Activated T-cell treated with anti-CD3 and anti-CD28 coated beads, Interleukin-2, amount 50 U/mL, for 24 hours (primary cell): ENCODE data around the gene NPTX2.

Experiments
- DNase-seq: peaks from one replicate; pipeline ENCODE4 v3.0.0-alpha.2; 2020
- H3K27ac Mint-ChIP-seq: 2 replicates; pipeline ENCODE4 v1.8.0; 2020; ENCODE audit warnings: mild to moderate bottlenecking, mixed read lengths
- H3K27me3 Mint-ChIP-seq: 2 replicates; pipeline ENCODE4 v1.8.0; 2020; ENCODE audit warnings: mixed read lengths
- H3K36me3 Mint-ChIP-seq: 2 replicates; pipeline ENCODE4 v1.8.0; 2020; ENCODE audit warnings: low read depth, mixed read lengths
- H3K4me1 Mint-ChIP-seq: 2 replicates; pipeline ENCODE4 v1.8.0; 2020; ENCODE audit warnings: low read depth, mixed read lengths
- H3K4me3 Mint-ChIP-seq: 2 replicates; pipeline ENCODE4 v1.8.0; 2020; ENCODE audit warnings: mild to moderate bottlenecking, moderate library complexity, mixed read lengths
- H3K9me3 Mint-ChIP-seq: 2 replicates; pipeline ENCODE4 v1.8.0; 2020; ENCODE audit warnings: mixed read lengths

Gene NPTX2

DNA sequence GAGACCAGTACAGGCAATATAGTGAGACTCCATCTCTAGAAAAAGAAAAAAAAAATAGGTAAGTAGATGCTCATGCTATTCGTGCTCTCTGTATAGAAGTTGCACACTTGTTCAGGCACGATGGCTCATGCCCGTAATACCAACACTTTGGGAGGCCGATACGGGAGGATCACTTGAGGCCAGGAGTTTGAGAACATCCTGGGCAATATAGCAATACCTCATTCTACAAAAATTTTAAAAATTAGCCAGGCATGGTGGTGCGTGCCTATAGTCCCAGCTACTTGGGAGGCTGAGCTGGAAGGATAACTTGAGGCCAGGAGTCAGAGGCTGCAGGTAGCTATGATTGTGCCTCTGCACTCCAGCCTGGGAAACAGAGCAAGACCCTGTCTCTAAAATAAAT is 17.2 kb upstream of the NPTX2 start:
- no peak overlapping the region for H3K4me3 Mint-ChIP-seq
- no peaks in the 10 kb centered on the region for H3K36me3 Mint-ChIP-seq
- no peaks in the 10 kb centered on the region for H3K9me3 Mint-ChIP-seq
- no peak for DNase-seq
- H3K27me3 Mint-ChIP-seq = peaks cover 4% of the 10 kb centered on the region
- no peaks in the 10 kb centered on the region for H3K4me1 Mint-ChIP-seq
- no peak overlapping the region for H3K27ac Mint-ChIP-seq

- H3K27ac Mint-ChIP-seq = no peak overlapping the region
- H3K9me3 Mint-ChIP-seq = peaks cover 4% of the 10 kb centered on the region
- no peaks in the 10 kb centered on the region for H3K4me1 Mint-ChIP-seq
- H3K4me3 Mint-ChIP-seq = no peak overlapping the region
- H3K36me3 Mint-ChIP-seq = no peaks in the 10 kb centered on the region
- DNase-seq = no peak
- peaks cover 4% of the 10 kb centered on the region for H3K27me3 Mint-ChIP-seq
Measured at GRCh38 chr7:98602755-98603398, 14.2 kb upstream of the NPTX2 start.

- no peaks in the 10 kb centered on the region for H3K4me1 Mint-ChIP-seq
- DNase-seq = no peak
- peaks cover 6% of the 10 kb centered on the region for H3K27me3 Mint-ChIP-seq
- H3K27ac Mint-ChIP-seq = no peak overlapping the region
- no peak overlapping the region for H3K4me3 Mint-ChIP-seq
- peaks cover 4% of the 10 kb centered on the region for H3K9me3 Mint-ChIP-seq
- H3K36me3 Mint-ChIP-seq = no peaks in the 10 kb centered on the region
Measured at GRCh38 chr7:98603399-98603788, 13.7 kb upstream of the NPTX2 start.

GRCh38 chr7:98613601-98614425 is 3.3 kb upstream of the NPTX2 start:
- Mint-ChIP-seq H3K27ac (no peak overlapping the region), H3K9me3 (peaks cover 2% of the 10 kb centered on the region), H3K27me3 (peaks cover 57% of the 10 kb centered on the region), H3K4me1 (peaks cover 1% of the 10 kb centered on the region), H3K36me3 (no peaks in the 10 kb centered on the region), H3K4me3 (no peak overlapping the region)
- DNase-seq = no peak

GRCh38 chr7:98616381-98617050 is 569 bp upstream of the NPTX2 start:
- no peak overlapping the region for H3K27ac Mint-ChIP-seq
- no peak for DNase-seq
- H3K36me3 Mint-ChIP-seq = no peaks in the 10 kb centered on the region
- no peak overlapping the region for H3K4me3 Mint-ChIP-seq
- H3K27me3 Mint-ChIP-seq = peaks cover 70% of the 10 kb centered on the region
- peaks cover 2% of the 10 kb centered on the region for H3K9me3 Mint-ChIP-seq
- peaks cover 11% of the 10 kb centered on the region for H3K4me1 Mint-ChIP-seq

GRCh38 chr7:98617960-98618418 is 904 bp downstream of the NPTX2 start:
- Mint-ChIP-seq H3K27me3 (peaks cover 77% of the 10 kb centered on the region), H3K9me3 (peaks cover 2% of the 10 kb centered on the region), H3K36me3 (no peaks in the 10 kb centered on the region), H3K4me3 (no peak overlapping the region), H3K27ac (no peak overlapping the region), H3K4me1 (peaks cover 11% of the 10 kb centered on the region)
- DNase-seq = no peak

GRCh38 chr7:98618786-98619185 is 1.7 kb downstream of the NPTX2 start:
- H3K27ac Mint-ChIP-seq = no peak overlapping the region
- H3K36me3 Mint-ChIP-seq = no peaks in the 10 kb centered on the region
- no peak for DNase-seq
- H3K4me1 Mint-ChIP-seq = peaks cover 11% of the 10 kb centered on the region
- H3K27me3 Mint-ChIP-seq = peaks cover 74% of the 10 kb centered on the region
- H3K4me3 Mint-ChIP-seq = no peak overlapping the region
- peaks cover under 1% of the 10 kb centered on the region for H3K9me3 Mint-ChIP-seq

- DNase-seq = no peak
- peaks cover 67% of the 10 kb centered on the region for H3K27me3 Mint-ChIP-seq
- no peaks in the 10 kb centered on the region for H3K9me3 Mint-ChIP-seq
- no peak overlapping the region for H3K4me3 Mint-ChIP-seq
- no peak overlapping the region for H3K27ac Mint-ChIP-seq
- no peaks in the 10 kb centered on the region for H3K36me3 Mint-ChIP-seq
- peaks cover 11% of the 10 kb centered on the region for H3K4me1 Mint-ChIP-seq
Measured at GRCh38 chr7:98619450-98620321, 2.6 kb downstream of the NPTX2 start.

GRCh38 chr7:98621573-98622482 is 4.7 kb downstream of the NPTX2 start:
- Mint-ChIP-seq H3K4me3 (no peak overlapping the region), H3K36me3 (no peaks in the 10 kb centered on the region), H3K9me3 (no peaks in the 10 kb centered on the region), H3K4me1 (peaks cover 11% of the 10 kb centered on the region), H3K27ac (no peak overlapping the region), H3K27me3 (peaks cover 50% of the 10 kb centered on the region)
- DNase-seq = no peak

DNA sequence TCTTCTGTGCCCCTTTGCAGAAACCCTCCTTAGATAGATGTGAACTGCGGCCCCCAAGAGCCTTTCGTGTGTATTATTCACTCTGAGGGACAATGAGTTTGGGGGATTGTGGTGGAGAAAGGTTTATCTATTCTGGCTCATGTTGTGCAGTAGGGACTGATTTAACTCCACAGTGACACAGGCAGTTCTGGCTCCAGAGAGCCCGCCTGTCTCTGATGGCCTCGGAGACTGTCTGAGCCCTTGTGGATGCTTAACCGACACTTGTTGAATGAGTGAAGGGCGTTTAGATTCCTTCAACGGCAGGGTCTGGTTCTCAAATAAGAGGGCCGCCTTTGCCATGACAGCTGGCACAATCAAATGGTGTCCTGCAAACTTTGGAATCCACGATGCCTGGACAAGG is 5.8 kb downstream of the NPTX2 start:
- H3K36me3 Mint-ChIP-seq = no peaks in the 10 kb centered on the region
- no peak for DNase-seq
- H3K27ac Mint-ChIP-seq = no peak overlapping the region
- H3K4me3 Mint-ChIP-seq = no peak overlapping the region
- H3K9me3 Mint-ChIP-seq = no peaks in the 10 kb centered on the region
- H3K4me1 Mint-ChIP-seq = peaks cover 11% of the 10 kb centered on the region
- peaks cover 52% of the 10 kb centered on the region for H3K27me3 Mint-ChIP-seq

DNA sequence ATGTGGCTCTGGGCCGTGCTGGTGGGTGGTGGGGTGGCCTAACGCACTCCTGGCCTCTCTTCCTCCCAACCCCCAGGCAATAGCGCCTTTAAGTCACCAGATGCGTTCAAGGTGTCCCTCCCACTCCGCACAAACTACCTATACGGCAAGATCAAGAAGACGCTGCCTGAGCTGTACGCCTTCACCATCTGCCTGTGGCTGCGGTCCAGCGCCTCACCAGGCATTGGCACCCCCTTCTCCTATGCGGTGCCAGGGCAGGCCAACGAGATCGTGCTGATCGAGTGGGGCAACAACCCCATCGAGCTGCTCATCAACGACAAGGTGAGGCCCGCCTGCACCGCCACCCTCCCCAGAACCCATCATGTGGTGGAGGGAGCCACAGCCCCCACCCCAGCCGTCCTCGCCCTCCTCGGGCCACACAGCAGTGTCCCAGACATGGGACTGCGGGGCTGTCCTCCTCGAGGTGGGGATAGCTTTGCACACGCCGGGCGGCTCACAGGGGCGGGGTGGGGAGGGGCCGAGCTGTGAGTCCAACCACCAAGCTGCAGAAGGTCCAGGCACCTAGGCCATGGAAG is 7.8 kb downstream of the NPTX2 start:
- peaks cover 48% of the 10 kb centered on the region for H3K27me3 Mint-ChIP-seq
- no peak overlapping the region for H3K27ac Mint-ChIP-seq
- H3K4me1 Mint-ChIP-seq = no peaks in the 10 kb centered on the region
- H3K9me3 Mint-ChIP-seq = no peaks in the 10 kb centered on the region
- no peaks in the 10 kb centered on the region for H3K36me3 Mint-ChIP-seq
- no peak overlapping the region for H3K4me3 Mint-ChIP-seq
- no peak for DNase-seq

GRCh38 chr7:98626460-98627412 is 9.7 kb downstream of the NPTX2 start:
- H3K36me3 Mint-ChIP-seq = no peaks in the 10 kb centered on the region
- peaks cover 36% of the 10 kb centered on the region for H3K27me3 Mint-ChIP-seq
- H3K27ac Mint-ChIP-seq = no peak overlapping the region
- H3K4me3 Mint-ChIP-seq = no peak overlapping the region
- no peaks in the 10 kb centered on the region for H3K4me1 Mint-ChIP-seq
- peaks cover under 1% of the 10 kb centered on the region for H3K9me3 Mint-ChIP-seq
- DNase-seq = no peak
